SK-N-SH (cell line): Measurements from ENCODE around the gene CYP27B1. TPM values are rescaled to one million over a fixed set of nuclear protein-coding genes. Genes with fewer than 3 reads are reported as not detected.

Experiments
- CHD2 ChIP-seq: fragments of 150-350 bp; IDR thresholded peaks from 2 replicates; pipeline ENCODE4 v1.6.1; 2018; ENCODE audit warnings: low read length; ENCODE audit not compliant: partially characterized antibody
- ELF1 ChIP-seq: IDR thresholded peaks from 2 replicates; pipeline ENCODE4 v1.4.0; 2012
- EP300 ChIP-seq, 2 experiments: IDR thresholded peaks; 2 replicates each; pipeline versions ENCODE4 v1.4.0 to v1.6.1; 2012; ENCODE audit warnings: borderline replicate concordance in 1 of 2, low read depth in 1 of 2, low read length in 1 of 2
- EZH2phosphoT487 ChIP-seq: fragments of 200-600 bp; sonication (generic); IDR thresholded peaks from 2 replicates; pipeline ENCODE4 v1.6.1; 2017; ENCODE audit warnings: low read depth, mixed run types, mild to moderate bottlenecking, antibody characterized with exemption, moderate library complexity, borderline replicate concordance
- FOSL2 ChIP-seq: IDR thresholded peaks from 2 replicates; pipeline ENCODE4 v1.4.0; 2012; ENCODE audit warnings: low read depth, mild to moderate bottlenecking, moderate library complexity, borderline replicate concordance
- FOXJ3 ChIP-seq: sonication (generic); formaldehyde crosslinking; IDR thresholded peaks from 2 replicates; pipeline ENCODE4 v1.5.1; 2020; ENCODE audit warnings: mild to moderate bottlenecking, missing genetic modification reagents
- JUND ChIP-seq: IDR thresholded peaks from 2 replicates; pipeline ENCODE4 v1.4.0; 2012
- POLR2AphosphoS5 ChIP-seq: IDR thresholded peaks from 2 replicates; pipeline ENCODE4 v1.6.1; 2012; ENCODE audit warnings: low read depth, low read length
- RFX5 ChIP-seq: IDR thresholded peaks from 2 replicates; pipeline ENCODE4 v1.6.1; 2012; ENCODE audit warnings: mild to moderate bottlenecking, improper control_type of control experiment, low read length
- TCF12 ChIP-seq: IDR thresholded peaks from 2 replicates; pipeline ENCODE4 v1.4.0; 2012
- USF1 ChIP-seq: IDR thresholded peaks from 2 replicates; pipeline ENCODE4 v1.4.0; 2012; ENCODE audit warnings: low read depth, borderline replicate concordance
- YY1 ChIP-seq: IDR thresholded peaks from 2 replicates; pipeline ENCODE4 v1.4.0; 2012; ENCODE audit warnings: low read depth, mild to moderate bottlenecking
- ZBTB33 ChIP-seq: IDR thresholded peaks from 2 replicates; pipeline ENCODE4 v1.4.0; 2012; ENCODE audit warnings: low read depth, borderline replicate concordance
- polyA plus RNA-seq, 3 experiments: library from polyadenylated mRNA; depleted of rRNA; stranded (reverse); fragments of >200 nt; gene quantifications; 2 replicates each; pipeline ENCODE4 v1.2.3, GENCODE V29; 2012
- TF ChIP-seq, protein P1 (sequence below): IDR thresholded peaks from 2 replicates; pipeline ENCODE4 v1.6.1; 2012; ENCODE audit warnings: mild to moderate bottlenecking, low read depth, low read length, moderate library complexity
- TF ChIP-seq, protein P2 (sequence below): fragments of 200-600 bp; sonication (generic); IDR thresholded peaks from 2 replicates; pipeline ENCODE4 v1.6.1; 2017; ENCODE audit warnings: antibody characterized with exemption, mild to moderate bottlenecking, moderate library complexity

Gene CYP27B1
- polyA plus RNA-seq, 1 of the 3 experiments (the other 2 are of a cell fraction) = 1.7 TPM

DNA sequence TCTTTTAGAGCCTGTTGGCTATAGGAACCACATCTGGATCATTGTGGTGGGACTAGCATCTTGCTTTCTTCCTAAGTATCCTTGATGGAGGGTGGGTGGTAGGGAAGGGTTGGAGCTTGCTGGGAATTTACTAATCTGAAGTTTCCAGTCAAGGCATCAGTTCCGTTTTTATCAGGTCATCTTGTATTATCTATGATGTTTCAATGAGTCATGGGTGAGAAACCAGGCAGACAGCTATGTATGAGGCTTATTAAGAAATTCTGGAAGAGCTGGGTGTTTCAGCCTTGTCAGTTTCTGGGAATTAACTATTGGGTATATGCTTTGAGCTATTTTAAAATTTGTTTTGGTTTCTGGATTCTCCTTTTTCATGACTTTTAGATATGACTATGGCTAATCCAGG is 27.0 kb upstream of the CYP27B1 start (continued):
- TF ChIP-seq FOSL2 = peak; percentile 87
- TF ChIP-seq ELF1 = no peak
- TF ChIP-seq, protein P1, sequence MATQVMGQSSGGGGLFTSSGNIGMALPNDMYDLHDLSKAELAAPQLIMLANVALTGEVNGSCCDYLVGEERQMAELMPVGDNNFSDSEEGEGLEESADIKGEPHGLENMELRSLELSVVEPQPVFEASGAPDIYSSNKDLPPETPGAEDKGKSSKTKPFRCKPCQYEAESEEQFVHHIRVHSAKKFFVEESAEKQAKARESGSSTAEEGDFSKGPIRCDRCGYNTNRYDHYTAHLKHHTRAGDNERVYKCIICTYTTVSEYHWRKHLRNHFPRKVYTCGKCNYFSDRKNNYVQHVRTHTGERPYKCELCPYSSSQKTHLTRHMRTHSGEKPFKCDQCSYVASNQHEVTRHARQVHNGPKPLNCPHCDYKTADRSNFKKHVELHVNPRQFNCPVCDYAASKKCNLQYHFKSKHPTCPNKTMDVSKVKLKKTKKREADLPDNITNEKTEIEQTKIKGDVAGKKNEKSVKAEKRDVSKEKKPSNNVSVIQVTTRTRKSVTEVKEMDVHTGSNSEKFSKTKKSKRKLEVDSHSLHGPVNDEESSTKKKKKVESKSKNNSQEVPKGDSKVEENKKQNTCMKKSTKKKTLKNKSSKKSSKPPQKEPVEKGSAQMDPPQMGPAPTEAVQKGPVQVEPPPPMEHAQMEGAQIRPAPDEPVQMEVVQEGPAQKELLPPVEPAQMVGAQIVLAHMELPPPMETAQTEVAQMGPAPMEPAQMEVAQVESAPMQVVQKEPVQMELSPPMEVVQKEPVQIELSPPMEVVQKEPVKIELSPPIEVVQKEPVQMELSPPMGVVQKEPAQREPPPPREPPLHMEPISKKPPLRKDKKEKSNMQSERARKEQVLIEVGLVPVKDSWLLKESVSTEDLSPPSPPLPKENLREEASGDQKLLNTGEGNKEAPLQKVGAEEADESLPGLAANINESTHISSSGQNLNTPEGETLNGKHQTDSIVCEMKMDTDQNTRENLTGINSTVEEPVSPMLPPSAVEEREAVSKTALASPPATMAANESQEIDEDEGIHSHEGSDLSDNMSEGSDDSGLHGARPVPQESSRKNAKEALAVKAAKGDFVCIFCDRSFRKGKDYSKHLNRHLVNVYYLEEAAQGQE = no peak
- no peak for TF ChIP-seq USF1
- TF ChIP-seq POLR2AphosphoS5 = no peak; the same call in 1 of the 2 replicates
- TF ChIP-seq CHD2 = no peak
- TF ChIP-seq EP300 (IDR thresholded peaks at IDR 0.05; ENCODE audit: borderline replicate concordance in 1 of 2, low read depth in 1 of 2, low read length in 1 of 2) = no peak
- TF ChIP-seq RFX5 = no peak
- no peak for TF ChIP-seq FOXJ3 (CRISPR knock-in tag)
- no peak for TF ChIP-seq ZBTB33
- TF ChIP-seq TCF12 = peak; percentile 46; the same call in 1 of the 2 replicates
- TF ChIP-seq EZH2phosphoT487 = no peak
- no peak for TF ChIP-seq YY1
- peak; percentile 74 for TF ChIP-seq JUND
- TF ChIP-seq, protein P2, sequence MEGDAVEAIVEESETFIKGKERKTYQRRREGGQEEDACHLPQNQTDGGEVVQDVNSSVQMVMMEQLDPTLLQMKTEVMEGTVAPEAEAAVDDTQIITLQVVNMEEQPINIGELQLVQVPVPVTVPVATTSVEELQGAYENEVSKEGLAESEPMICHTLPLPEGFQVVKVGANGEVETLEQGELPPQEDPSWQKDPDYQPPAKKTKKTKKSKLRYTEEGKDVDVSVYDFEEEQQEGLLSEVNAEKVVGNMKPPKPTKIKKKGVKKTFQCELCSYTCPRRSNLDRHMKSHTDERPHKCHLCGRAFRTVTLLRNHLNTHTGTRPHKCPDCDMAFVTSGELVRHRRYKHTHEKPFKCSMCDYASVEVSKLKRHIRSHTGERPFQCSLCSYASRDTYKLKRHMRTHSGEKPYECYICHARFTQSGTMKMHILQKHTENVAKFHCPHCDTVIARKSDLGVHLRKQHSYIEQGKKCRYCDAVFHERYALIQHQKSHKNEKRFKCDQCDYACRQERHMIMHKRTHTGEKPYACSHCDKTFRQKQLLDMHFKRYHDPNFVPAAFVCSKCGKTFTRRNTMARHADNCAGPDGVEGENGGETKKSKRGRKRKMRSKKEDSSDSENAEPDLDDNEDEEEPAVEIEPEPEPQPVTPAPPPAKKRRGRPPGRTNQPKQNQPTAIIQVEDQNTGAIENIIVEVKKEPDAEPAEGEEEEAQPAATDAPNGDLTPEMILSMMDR = no peak
